Thoracic aorta (tissue), 2 donors: ENCODE measurements around the gene EPHA1. TPM values are rescaled to one million over a fixed set of nuclear protein-coding genes. Genes with fewer than 3 reads are reported as not detected.

ENCODE experiments used
- ATAC-seq: fragments of 150-250 bp; one replicate; pipeline ENCODE4 v1.8.0; 2017; ENCODE audit warnings: low read depth; ENCODE audit not compliant: insufficient number of reproducible peaks, low FRiP score
- DNase-seq: peaks from one replicate; pipeline ENCODE4 v3.0.0-alpha.2; 2020; ENCODE audit warnings: low spot score
- H3K27ac ChIP-seq, 2 donors: fragments of 200-600 bp; sonication (generic); 1 replicate in 1 of 2; 2 replicates in 1 of 2; pipeline ENCODE4 v1.5.1; 2016; ENCODE audit warnings: mild to moderate bottlenecking in 2 of 2, moderate library complexity in 2 of 2
- H3K27me3 ChIP-seq: fragments of 200-600 bp; sonication (generic); replicated peaks from 2 replicates; pipeline ENCODE4 v1.6.0; 2016; ENCODE audit warnings: mild to moderate bottlenecking; ENCODE audit not compliant: insufficient read depth
- H3K36me3 ChIP-seq: fragments of 200-600 bp; sonication (generic); one replicate; pipeline ENCODE4 v1.5.1; 2016
- H3K4me1 ChIP-seq, 2 donors: fragments of 200-600 bp; sonication (generic); 1 replicate in 1 of 2; 2 replicates in 1 of 2; pipeline versions ENCODE4 v1.5.1 to v1.6.0; 2016; ENCODE audit warnings: low read depth in 2 of 2, mild to moderate bottlenecking in 1 of 2; ENCODE audit not compliant: control insufficient read depth in 1 of 2
- H3K4me3 ChIP-seq: fragments of 200-600 bp; sonication (generic); 2 replicates; pipeline ENCODE4 v1.5.1; 2016; ENCODE audit warnings: mild to moderate bottlenecking
- H3K9me3 ChIP-seq: fragments of 200-600 bp; sonication (generic); 2 replicates; pipeline ENCODE4 v1.5.1; 2016
- CTCF ChIP-seq: fragments of 200-600 bp; sonication (generic); IDR thresholded peaks from one replicate; pipeline ENCODE4 v1.5.1; 2019; ENCODE audit warnings: antibody characterized with exemption
- total RNA-seq, 2 donors: library from RNA; depleted of rRNA; stranded (reverse); fragments of >200 nt; gene quantifications; one replicate each; pipeline versions ENCODE4 v1.1.0 to v1.2.3, GENCODE V29; 2016

EPHA1 gene
- under 1 TPM; 0.41 to 0.49 TPM for total RNA-seq

- H3K4me1 ChIP-seq: peaks cover 19 to 42% of the 10 kb centered on the region in 2 donors
- H3K36me3 ChIP-seq: no peaks in the 10 kb centered on the region
- H3K27me3 ChIP-seq: no peaks in the 10 kb centered on the region
- H3K27ac ChIP-seq: no peak within 1 kb of the TSS
- TF ChIP-seq CTCF: peak; percentile 19
- no peak for ATAC-seq
- peak within 1 kb of the TSS; percentile 49 for H3K4me3 ChIP-seq
- no peaks in the 10 kb centered on the region for H3K9me3 ChIP-seq
- DNase-seq: no peak
Measured at GRCh38 chr7:143408686-143409561, at the start of gene EPHA1. Gene EPHA1, minus strand, starts transcription at chr7:143408856. Its CDS starts 51 bp downstream, at chr7:143408805.

GRCh38 chr7:143458263-143458662 lies 49.6 kb upstream of the EPHA1 start:
- Histone ChIP-seq H3K36me3 (no peaks in the 10 kb centered on the region), H3K27ac (no peak overlapping the region), H3K4me1 (no peaks in the 10 kb centered on the region), H3K9me3 (no peaks in the 10 kb centered on the region), H3K4me3 (no peak overlapping the region), H3K27me3 (no peaks in the 10 kb centered on the region)
- ATAC-seq (no peak), DNase-seq (no peak)
- no peak for TF ChIP-seq CTCF

GRCh38 chr7:143456992-143457793 lies 48.5 kb upstream of the EPHA1 start:
- no peaks in the 10 kb centered on the region for H3K9me3 ChIP-seq
- no peak overlapping the region for H3K27ac ChIP-seq
- ATAC-seq (no peak), DNase-seq (no peak)
- no peaks in the 10 kb centered on the region for H3K36me3 ChIP-seq
- H3K27me3 ChIP-seq: no peaks in the 10 kb centered on the region
- H3K4me1 ChIP-seq: no peaks in the 10 kb centered on the region
- H3K4me3 ChIP-seq: no peak overlapping the region
- TF ChIP-seq CTCF: no peak

- ATAC-seq: no peak
- DNase-seq: no peak
- no peak for TF ChIP-seq CTCF
- H3K4me1 ChIP-seq: no peaks in the 10 kb centered on the region
- no peak overlapping the region for H3K4me3 ChIP-seq
- no peaks in the 10 kb centered on the region for H3K9me3 ChIP-seq
- H3K27ac ChIP-seq: no peak overlapping the region
- no peaks in the 10 kb centered on the region for H3K27me3 ChIP-seq
- no peaks in the 10 kb centered on the region for H3K36me3 ChIP-seq
Measured at GRCh38 chr7:143455942-143456341, 47.3 kb upstream of the EPHA1 start.

- DNase-seq (no peak), ATAC-seq (no peak)
- TF ChIP-seq CTCF: no peak
- no peaks in the 10 kb centered on the region for H3K9me3 ChIP-seq
- no peak overlapping the region for H3K27ac ChIP-seq
- no peak overlapping the region for H3K4me3 ChIP-seq
- no peaks in the 10 kb centered on the region for H3K27me3 ChIP-seq
- no peaks in the 10 kb centered on the region for H3K4me1 ChIP-seq
- H3K36me3 ChIP-seq: no peaks in the 10 kb centered on the region
Measured at GRCh38 chr7:143455491-143455890, 46.8 kb upstream of the EPHA1 start.
